GM12865 (cell line): ENCODE results near the gene KIR3DL1.
"Not testable (repeated sequence)": the region's sequence is repeated elsewhere in the genome, so short reads cannot be mapped to it uniquely, and the experiment has no call there.

Experiments used
- DNase-seq: peaks from one replicate; pipeline ENCODE4 v3.0.0; 2010; ENCODE audit warnings: low read depth
- H3K4me3 ChIP-seq: 2 replicates; pipeline ENCODE4 v1.5.1; 2011; ENCODE audit warnings: mild to moderate bottlenecking, low read depth, low read length, control low read depth
- TF ChIP-seq, protein P1 (sequence below): IDR thresholded peaks from 2 replicates; pipeline ENCODE4 v1.5.1; 2011; ENCODE audit warnings: low read length, control low read depth, low read depth, inconsistent platforms; ENCODE audit not compliant: insufficient read depth; ENCODE audit errors: missing control alignments

KIR3DL1 gene

DNA sequence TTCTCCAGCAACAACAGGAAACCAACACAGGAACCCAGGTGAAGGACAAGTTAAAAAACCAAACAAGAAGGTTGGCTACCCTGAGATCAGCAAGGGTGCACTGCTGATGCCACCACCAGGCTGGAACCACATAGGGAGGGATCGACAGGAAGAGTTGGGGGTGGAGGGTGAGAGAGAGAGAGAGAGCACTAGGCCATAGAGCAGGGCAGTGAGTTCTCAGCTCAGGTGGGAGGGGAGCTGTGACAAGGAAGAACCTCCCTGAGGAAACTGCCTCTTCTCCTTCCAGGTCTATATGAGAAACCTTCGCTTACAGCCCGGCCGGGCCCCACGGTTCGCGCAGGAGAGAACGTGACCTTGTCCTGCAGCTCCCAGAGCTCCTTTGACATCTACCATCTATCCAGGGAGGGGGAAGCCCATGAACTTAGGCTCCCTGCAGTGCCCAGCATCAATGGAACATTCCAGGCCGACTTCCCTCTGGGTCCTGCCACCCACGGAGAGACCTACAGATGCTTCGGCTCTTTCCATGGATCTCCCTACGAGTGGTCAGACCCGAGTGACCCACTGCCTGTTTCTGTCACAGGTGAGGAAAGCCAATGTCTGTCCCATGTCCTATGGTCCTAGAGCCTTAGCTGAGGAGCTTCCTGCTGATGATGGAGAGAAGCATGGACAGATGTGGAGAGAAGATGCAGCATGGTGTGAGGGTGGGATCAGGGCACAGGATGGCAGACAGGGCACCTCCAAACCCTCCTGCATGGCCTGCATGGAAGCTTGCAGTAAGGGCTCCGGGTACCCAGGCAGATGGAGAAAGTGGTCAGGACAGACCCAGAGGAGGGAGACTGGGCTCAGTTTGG lies 10.4 kb upstream of the KIR3DL1 start:
- H3K4me3 ChIP-seq: no peak overlapping the region
- DNase-seq: no peak

GRCh38 chr19:54806516-54806838 lies 9.8 kb upstream of the KIR3DL1 start:
- TF ChIP-seq, protein P1, sequence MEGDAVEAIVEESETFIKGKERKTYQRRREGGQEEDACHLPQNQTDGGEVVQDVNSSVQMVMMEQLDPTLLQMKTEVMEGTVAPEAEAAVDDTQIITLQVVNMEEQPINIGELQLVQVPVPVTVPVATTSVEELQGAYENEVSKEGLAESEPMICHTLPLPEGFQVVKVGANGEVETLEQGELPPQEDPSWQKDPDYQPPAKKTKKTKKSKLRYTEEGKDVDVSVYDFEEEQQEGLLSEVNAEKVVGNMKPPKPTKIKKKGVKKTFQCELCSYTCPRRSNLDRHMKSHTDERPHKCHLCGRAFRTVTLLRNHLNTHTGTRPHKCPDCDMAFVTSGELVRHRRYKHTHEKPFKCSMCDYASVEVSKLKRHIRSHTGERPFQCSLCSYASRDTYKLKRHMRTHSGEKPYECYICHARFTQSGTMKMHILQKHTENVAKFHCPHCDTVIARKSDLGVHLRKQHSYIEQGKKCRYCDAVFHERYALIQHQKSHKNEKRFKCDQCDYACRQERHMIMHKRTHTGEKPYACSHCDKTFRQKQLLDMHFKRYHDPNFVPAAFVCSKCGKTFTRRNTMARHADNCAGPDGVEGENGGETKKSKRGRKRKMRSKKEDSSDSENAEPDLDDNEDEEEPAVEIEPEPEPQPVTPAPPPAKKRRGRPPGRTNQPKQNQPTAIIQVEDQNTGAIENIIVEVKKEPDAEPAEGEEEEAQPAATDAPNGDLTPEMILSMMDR: no peak
- H3K4me3 ChIP-seq: no peak overlapping the region
- DNase-seq: no peak

More for the DNA sequence above, 10.4 kb upstream of the KIR3DL1 start:
- TF ChIP-seq, protein P1: no peak

- H3K4me3 ChIP-seq, DNase-seq: not testable (repeated sequence)
These were observed 1.7 kb upstream of the KIR3DL1 start for GRCh38 chr19:54814571-54814970.

GRCh38 chr19:54817670-54818536 lies 1.6 kb downstream of the KIR3DL1 start:
- TF ChIP-seq, protein P1: no peak
- H3K4me3 ChIP-seq: no peak overlapping the region
- no peak for DNase-seq

- not testable (repeated sequence) for DNase-seq, H3K4me3 ChIP-seq
These were observed 8.1 kb downstream of the KIR3DL1 start for GRCh38 chr19:54824416-54824815.

- DNase-seq, H3K4me3 ChIP-seq: not testable (repeated sequence)
These were observed 9.1 kb downstream of the KIR3DL1 start for GRCh38 chr19:54825326-54825725.

GRCh38 chr19:54828064-54828463 lies 11.8 kb downstream of the KIR3DL1 start:
- H3K4me3 ChIP-seq, DNase-seq: not testable (repeated sequence)

GRCh38 chr19:54832496-54832895 lies 16.2 kb downstream of the KIR3DL1 start, which contains the start of gene KIR2DS4:
Gene KIR2DS4 (plus strand): TSS chr19:54832676.
- DNase-seq, H3K4me3 ChIP-seq: not testable (repeated sequence)

DNA sequence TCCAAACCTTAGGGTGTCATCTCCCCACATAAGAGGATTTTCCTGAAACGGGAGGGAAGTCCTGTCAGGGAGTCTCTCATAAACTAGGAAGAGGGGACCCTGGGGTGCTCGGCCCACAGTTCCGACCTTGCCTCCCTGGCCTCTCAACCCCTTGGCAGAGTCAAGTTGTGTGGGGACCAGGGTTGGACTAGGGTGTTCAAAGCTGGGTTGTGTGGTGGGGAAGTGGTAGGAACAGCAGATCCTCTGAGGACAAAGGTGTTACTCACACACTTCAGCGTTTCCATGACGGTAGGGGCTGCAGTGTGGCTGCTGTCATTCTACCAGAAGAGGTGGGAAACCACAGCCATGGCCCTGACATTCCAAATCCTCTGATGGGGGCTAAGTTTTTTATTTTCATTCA lies 18.9 kb downstream of the KIR3DL1 start:
- DNase-seq, H3K4me3 ChIP-seq: not testable (repeated sequence)

DNA sequence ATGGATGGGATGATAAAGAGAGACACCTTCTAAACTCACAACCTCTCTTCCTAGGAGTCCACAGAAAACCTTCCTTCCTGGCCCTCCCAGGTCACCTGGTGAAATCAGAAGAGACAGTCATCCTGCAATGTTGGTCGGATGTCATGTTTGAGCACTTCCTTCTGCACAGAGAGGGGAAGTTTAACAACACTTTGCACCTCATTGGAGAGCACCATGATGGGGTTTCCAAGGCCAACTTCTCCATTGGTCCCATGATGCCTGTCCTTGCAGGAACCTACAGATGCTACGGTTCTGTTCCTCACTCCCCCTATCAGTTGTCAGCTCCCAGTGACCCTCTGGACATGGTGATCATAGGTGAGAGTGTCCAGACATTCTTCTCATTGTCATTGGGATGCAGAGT lies 21.3 kb downstream of the KIR3DL1 start:
- not testable (repeated sequence) for DNase-seq, H3K4me3 ChIP-seq

GRCh38 chr19:54843171-54843570 lies 26.9 kb downstream of the KIR3DL1 start:
- H3K4me3 ChIP-seq, DNase-seq: not testable (repeated sequence)

- H3K4me3 ChIP-seq: not testable (repeated sequence)
These were observed 33.9 kb downstream of the KIR3DL1 start, which contains the start of gene KIR3DL2 for GRCh38 chr19:54850061-54850640. Gene KIR3DL2 (plus strand): TSS chr19:54850443. CDS start chr19:54850476, 33 bp downstream.

More at GRCh38 chr19:54850061-54850640, 33.9 kb downstream of the KIR3DL1 start, which contains the start of gene KIR3DL2:
- not testable (repeated sequence) for DNase-seq
